GM08714 (cell line): ENCODE measurements around the gene D2HGDH.
"Not testable (repeated sequence)": the region's sequence is repeated elsewhere in the genome, so short reads cannot be mapped to it uniquely, and the experiment has no call there.

Source experiments
- H3K4me3 ChIP-seq: fragments of 200-500 bp; sonication (Bioruptor generic); 2 replicates; pipeline ENCODE4 v1.5.1; 2014; ENCODE audit warnings: mild to moderate bottlenecking, low read length, inconsistent platforms
- ZNF274 ChIP-seq: IDR thresholded peaks from 2 replicates; pipeline ENCODE4 v1.6.1; 2012; ENCODE audit warnings: mild to moderate bottlenecking, low read depth, low read length

Gene D2HGDH

GRCh38 chr2:241796209-241796608 lies 61.8 kb downstream of the D2HGDH start:
- TF ChIP-seq ZNF274, result no peak

GRCh38 chr2:241796610-241797138 lies 62.2 kb downstream of the D2HGDH start:
- no peak for TF ChIP-seq ZNF274

More at GRCh38 chr2:241796209-241796608, 61.8 kb downstream of the D2HGDH start:
- no peak overlapping the region for H3K4me3 ChIP-seq

GRCh38 chr2:241797441-241798080 lies 63.1 kb downstream of the D2HGDH start:
- H3K4me3 ChIP-seq, result no peak overlapping the region
- no peak for TF ChIP-seq ZNF274

More at GRCh38 chr2:241796610-241797138, 62.2 kb downstream of the D2HGDH start:
- H3K4me3 ChIP-seq, result no peak overlapping the region

- TF ChIP-seq ZNF274, result no peak
- H3K4me3 ChIP-seq, result no peak overlapping the region
Observed at GRCh38 chr2:241798081-241798630, 63.7 kb downstream of the D2HGDH start.

- no peak for TF ChIP-seq ZNF274
- no peak overlapping the region for H3K4me3 ChIP-seq
Observed at GRCh38 chr2:241798631-241799521, 64.4 kb downstream of the D2HGDH start.

GRCh38 chr2:241799522-241800197 lies 65.2 kb downstream of the D2HGDH start:
- H3K4me3 ChIP-seq, result no peak overlapping the region
- no peak for TF ChIP-seq ZNF274

- H3K4me3 ChIP-seq, result not testable (repeated sequence)
Observed at GRCh38 chr2:241800198-241800903, 65.9 kb downstream of the D2HGDH start.

- no peak overlapping the region for H3K4me3 ChIP-seq
- TF ChIP-seq ZNF274, result no peak
Observed at GRCh38 chr2:241801611-241802420, 67.4 kb downstream of the D2HGDH start.

GRCh38 chr2:241802421-241803318 lies 68.2 kb downstream of the D2HGDH start:
- H3K4me3 ChIP-seq, result no peak overlapping the region
- no peak for TF ChIP-seq ZNF274

GRCh38 chr2:241803387-241804325 lies 69.2 kb downstream of the D2HGDH start:
- no peak for TF ChIP-seq ZNF274

More at GRCh38 chr2:241803387-241804325, 69.2 kb downstream of the D2HGDH start:
- peak overlapping the region; percentile 47; the same call in 1 of the 2 replicates for H3K4me3 ChIP-seq
